ENCODE measurements around the gene C12orf42. TPM values are rescaled to one million over a fixed set of nuclear protein-coding genes. Genes with fewer than 3 reads are reported as not detected.
"Not testable (repeated sequence)": the region's sequence is repeated elsewhere in the genome, so short reads cannot be mapped to it uniquely, and the experiment has no call there.

The C12orf42 gene
- total RNA-seq, 2 experiments from 2014 or later, result 3.9 to 4.8 TPM

- CTCF ChIA-PET, result no interaction called here
- no peaks in the 10 kb centered on the region for H3K27me3 ChIP-seq (ENCODE audit: control insufficient read depth in 1 of 2, insufficient read depth in 2 of 2, low read length in 2 of 2)
- no peak for TF ChIP-seq CTCF (IDR thresholded peaks at IDR 0.05)
Observed at GRCh38 chr12:103431950-103432349, 63.8 kb downstream of the C12orf42 start.

GRCh38 chr12:103431387-103431786 lies 64.4 kb downstream of the C12orf42 start:
- Mint-ChIP-seq H3K27ac (no peak overlapping the region), H3K9me3 (peaks cover 22% of the 10 kb centered on the region), H3K4me3 (no peak overlapping the region), H3K4me1 (ENCODE audit: low read depth) (peaks cover 18% of the 10 kb centered on the region), H3K36me3 (ENCODE audit: low read depth) (peaks cover 41% of the 10 kb centered on the region), H3K27me3 (no peaks in the 10 kb centered on the region)
- Histone ChIP-seq H3K4me3 (ENCODE audit: low read length) (no peak overlapping the region), H3K36me3 (ENCODE audit: insufficient read depth, low read length) (no peaks in the 10 kb centered on the region), H3K27me3 (ENCODE audit: control insufficient read depth in 1 of 2, insufficient read depth in 2 of 2, low read length in 2 of 2) (no peaks in the 10 kb centered on the region), H3K4me1 (ENCODE audit: insufficient read depth, low read length) (peaks cover 3% of the 10 kb centered on the region), H3K27ac (ENCODE audit: low read depth in 1 of 2, low read length in 2 of 2) (no peak overlapping the region), H3K9me3 (ENCODE audit: control insufficient read depth in 1 of 2, insufficient read depth in 1 of 2, low read length in 2 of 2) (peaks cover 5 to 7% of the 10 kb centered on the region in 2 experiments)
- ATAC-seq (ENCODE audit: poor library complexity), result no peak
- TF ChIP-seq CTCF (IDR thresholded peaks at IDR 0.05), result no peak
- no peak for DNase-seq
- ChIA-PET CTCF (no interaction called here), POLR2A (no interaction called here)
- intact Hi-C loops (cut with DNase I, micrococcal nuclease), result no loop called here

More at GRCh38 chr12:103431950-103432349, 63.8 kb downstream of the C12orf42 start:
- Histone ChIP-seq H3K9me3 (ENCODE audit: control insufficient read depth in 1 of 2, insufficient read depth in 1 of 2, low read length in 2 of 2) (peaks cover 5 to 7% of the 10 kb centered on the region in 2 experiments), H3K4me3 (ENCODE audit: low read length) (no peak overlapping the region), H3K4me1 (ENCODE audit: insufficient read depth, low read length) (peaks cover 3% of the 10 kb centered on the region), H3K27ac (ENCODE audit: low read depth in 1 of 2, low read length in 2 of 2) (no peak overlapping the region), H3K36me3 (ENCODE audit: insufficient read depth, low read length) (no peaks in the 10 kb centered on the region)
- Mint-ChIP-seq H3K27me3 (no peaks in the 10 kb centered on the region), H3K4me1 (ENCODE audit: low read depth) (peaks cover 18% of the 10 kb centered on the region), H3K4me3 (no peak overlapping the region), H3K36me3 (ENCODE audit: low read depth) (peaks cover 41% of the 10 kb centered on the region), H3K9me3 (peaks cover 22% of the 10 kb centered on the region), H3K27ac (no peak overlapping the region)
- POLR2A ChIA-PET, result no interaction called here
- intact Hi-C loops (cut with DNase I, micrococcal nuclease), result no loop called here
- DNase-seq, result no peak
- no peak for ATAC-seq (ENCODE audit: poor library complexity)

GRCh38 chr12:103425674-103426073 lies 70.1 kb downstream of the C12orf42 start:
- H3K27me3 ChIP-seq (ENCODE audit: control insufficient read depth in 1 of 2, insufficient read depth in 2 of 2, low read length in 2 of 2); H3K27ac ChIP-seq (ENCODE audit: low read depth in 1 of 2, low read length in 2 of 2); H3K27ac Mint-ChIP-seq: not testable (repeated sequence)

GRCh38 chr12:103424849-103425586 lies 70.8 kb downstream of the C12orf42 start:
- H3K4me1 Mint-ChIP-seq (ENCODE audit: low read depth); CTCF ChIA-PET; H3K27ac ChIP-seq (ENCODE audit: low read depth in 1 of 2, low read length in 2 of 2); H3K4me3 Mint-ChIP-seq; H3K9me3 Mint-ChIP-seq; H3K27ac Mint-ChIP-seq; POLR2A ChIA-PET; H3K36me3 ChIP-seq (ENCODE audit: insufficient read depth, low read length); H3K27me3 ChIP-seq (ENCODE audit: control insufficient read depth in 1 of 2, insufficient read depth in 2 of 2, low read length in 2 of 2); intact Hi-C loops (cut with DNase I, micrococcal nuclease); H3K27me3 Mint-ChIP-seq; H3K9me3 ChIP-seq (ENCODE audit: control insufficient read depth in 1 of 2, insufficient read depth in 1 of 2, low read length in 2 of 2); ATAC-seq (ENCODE audit: poor library complexity); H3K4me1 ChIP-seq (ENCODE audit: insufficient read depth, low read length); DNase-seq; H3K4me3 ChIP-seq (ENCODE audit: low read length): not testable (repeated sequence)
- peaks cover 25% of the 10 kb centered on the region for H3K36me3 Mint-ChIP-seq (ENCODE audit: low read depth)

More at GRCh38 chr12:103425674-103426073, 70.1 kb downstream of the C12orf42 start:
- H3K36me3 Mint-ChIP-seq (ENCODE audit: low read depth), result peaks cover 27% of the 10 kb centered on the region
- H3K4me1 Mint-ChIP-seq (ENCODE audit: low read depth); H3K4me3 ChIP-seq (ENCODE audit: low read length); POLR2A ChIA-PET; H3K9me3 Mint-ChIP-seq; H3K27me3 Mint-ChIP-seq; H3K4me1 ChIP-seq (ENCODE audit: insufficient read depth, low read length); H3K9me3 ChIP-seq (ENCODE audit: control insufficient read depth in 1 of 2, insufficient read depth in 1 of 2, low read length in 2 of 2); ATAC-seq (ENCODE audit: poor library complexity); DNase-seq; intact Hi-C loops (cut with DNase I, micrococcal nuclease); H3K36me3 ChIP-seq (ENCODE audit: insufficient read depth, low read length); CTCF ChIA-PET; H3K4me3 Mint-ChIP-seq: not testable (repeated sequence)
